ENCODE results near the gene PDE7B. TPM values are rescaled to one million over a fixed set of nuclear protein-coding genes. Genes with fewer than 3 reads are reported as not detected.

The PDE7B gene
- total RNA-seq, 4 donors from 2014 or later = 2.9 to 23.6 (median 5.2) TPM

GRCh38 chr6:135866445-135867123, 15.1 kb downstream of the PDE7B start:
- H3K9me3 ChIP-seq = no peaks in the 10 kb centered on the region
- H3K27ac ChIP-seq = no peak overlapping the region
- H3K36me3 ChIP-seq = no peaks in the 10 kb centered on the region
- H3K27me3 ChIP-seq = no peaks in the 10 kb centered on the region
- ATAC-seq = no peak
- H3K4me3 ChIP-seq = no peak overlapping the region
- TF ChIP-seq, protein P1, sequence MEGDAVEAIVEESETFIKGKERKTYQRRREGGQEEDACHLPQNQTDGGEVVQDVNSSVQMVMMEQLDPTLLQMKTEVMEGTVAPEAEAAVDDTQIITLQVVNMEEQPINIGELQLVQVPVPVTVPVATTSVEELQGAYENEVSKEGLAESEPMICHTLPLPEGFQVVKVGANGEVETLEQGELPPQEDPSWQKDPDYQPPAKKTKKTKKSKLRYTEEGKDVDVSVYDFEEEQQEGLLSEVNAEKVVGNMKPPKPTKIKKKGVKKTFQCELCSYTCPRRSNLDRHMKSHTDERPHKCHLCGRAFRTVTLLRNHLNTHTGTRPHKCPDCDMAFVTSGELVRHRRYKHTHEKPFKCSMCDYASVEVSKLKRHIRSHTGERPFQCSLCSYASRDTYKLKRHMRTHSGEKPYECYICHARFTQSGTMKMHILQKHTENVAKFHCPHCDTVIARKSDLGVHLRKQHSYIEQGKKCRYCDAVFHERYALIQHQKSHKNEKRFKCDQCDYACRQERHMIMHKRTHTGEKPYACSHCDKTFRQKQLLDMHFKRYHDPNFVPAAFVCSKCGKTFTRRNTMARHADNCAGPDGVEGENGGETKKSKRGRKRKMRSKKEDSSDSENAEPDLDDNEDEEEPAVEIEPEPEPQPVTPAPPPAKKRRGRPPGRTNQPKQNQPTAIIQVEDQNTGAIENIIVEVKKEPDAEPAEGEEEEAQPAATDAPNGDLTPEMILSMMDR (IDR thresholded peaks at IDR 0.05) = no peak
- no peak for TF ChIP-seq POLR2A (IDR thresholded peaks at IDR 0.05)
- TF ChIP-seq POLR2AphosphoS5 (IDR thresholded peaks at IDR 0.05) = no peak
- no peak for TF ChIP-seq EP300 (IDR thresholded peaks at IDR 0.05)
- no peaks in the 10 kb centered on the region for H3K4me1 ChIP-seq
- WGBS, 2 donors (ENCODE audit: low coverage in 1 of 2) = 55 to 87% methylated on average over 7 of the region's 7 CpGs

GRCh38 chr6:135867332-135867731, 15.8 kb downstream of the PDE7B start:
- 78 to 87% methylated on average over 6 of the region's 6 CpGs for WGBS, 2 donors (ENCODE audit: low coverage in 1 of 2)

DNA sequence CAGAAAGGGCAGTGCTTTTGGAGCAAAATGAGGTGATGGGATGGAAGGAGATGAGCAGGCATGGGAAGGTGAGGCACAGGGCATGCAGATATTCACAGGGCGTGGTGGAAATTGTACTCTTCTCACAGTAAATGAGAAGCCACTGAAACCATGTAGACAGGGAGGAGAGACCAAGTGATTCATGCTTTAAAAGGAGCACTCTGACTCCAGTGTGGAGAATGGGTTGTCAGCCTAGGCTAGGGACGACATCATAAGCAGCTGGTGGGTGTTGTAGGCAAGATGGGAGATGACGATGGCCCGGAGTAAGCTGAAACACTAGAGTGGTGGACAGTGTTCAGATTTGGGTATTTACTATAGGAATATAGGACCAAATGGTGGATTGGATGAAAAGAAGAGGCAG, 18.4 kb downstream of the PDE7B start:
- H3K36me3 ChIP-seq = no peaks in the 10 kb centered on the region
- no peak for ATAC-seq
- WGBS, 2 donors (ENCODE audit: low coverage in 1 of 2) = 89 to 98% methylated on average over 4 of the region's 4 CpGs
- no peaks in the 10 kb centered on the region for H3K27me3 ChIP-seq
- no peaks in the 10 kb centered on the region for H3K9me3 ChIP-seq
- TF ChIP-seq, protein P1 (IDR thresholded peaks at IDR 0.05) = no peak
- no peak overlapping the region for H3K27ac ChIP-seq
- H3K4me3 ChIP-seq = no peak overlapping the region
- H3K4me1 ChIP-seq = no peaks in the 10 kb centered on the region

More at GRCh38 chr6:135867332-135867731, 15.8 kb downstream of the PDE7B start:
- H3K9me3 ChIP-seq = no peaks in the 10 kb centered on the region
- no peak for ATAC-seq
- TF ChIP-seq POLR2AphosphoS5 (IDR thresholded peaks at IDR 0.05) (no peak), POLR2A (IDR thresholded peaks at IDR 0.05) (no peak), EP300 (IDR thresholded peaks at IDR 0.05) (no peak)
- TF ChIP-seq, protein P1 (IDR thresholded peaks at IDR 0.05) = no peak
- H3K27ac ChIP-seq = no peak overlapping the region
- H3K4me1 ChIP-seq = no peaks in the 10 kb centered on the region
- H3K36me3 ChIP-seq = no peaks in the 10 kb centered on the region
- no peak overlapping the region for H3K4me3 ChIP-seq
- no peaks in the 10 kb centered on the region for H3K27me3 ChIP-seq

- Histone ChIP-seq H3K9me3 (no peaks in the 10 kb centered on the region), H3K4me3 (no peak overlapping the region), H3K27me3 (no peaks in the 10 kb centered on the region), H3K27ac (no peak overlapping the region), H3K36me3 (no peaks in the 10 kb centered on the region), H3K4me1 (no peaks in the 10 kb centered on the region)
- TF ChIP-seq, protein P1 (IDR thresholded peaks at IDR 0.05) = no peak
- TF ChIP-seq POLR2AphosphoS5 (IDR thresholded peaks at IDR 0.05) = no peak
- TF ChIP-seq POLR2A (IDR thresholded peaks at IDR 0.05) = no peak
- no peak for TF ChIP-seq EP300 (IDR thresholded peaks at IDR 0.05)
- 57 to 77% methylated on average over 1 to 2 of the region's 2 CpGs for WGBS, 2 donors (ENCODE audit: low coverage in 1 of 2)
- ATAC-seq = no peak
Measured at GRCh38 chr6:135870722-135871121, 19.2 kb downstream of the PDE7B start.

GRCh38 chr6:135871296-135871695, 19.8 kb downstream of the PDE7B start:
- TF ChIP-seq POLR2AphosphoS5 (IDR thresholded peaks at IDR 0.05) (no peak), EP300 (IDR thresholded peaks at IDR 0.05) (no peak), POLR2A (IDR thresholded peaks at IDR 0.05) (no peak)
- TF ChIP-seq, protein P1 (IDR thresholded peaks at IDR 0.05) = no peak
- WGBS, 2 donors (ENCODE audit: low coverage in 1 of 2) = 71 to 90% methylated on average over 1 of the region's 1 CpG
- no peak overlapping the region for H3K4me3 ChIP-seq
- no peaks in the 10 kb centered on the region for H3K4me1 ChIP-seq
- H3K36me3 ChIP-seq = no peaks in the 10 kb centered on the region
- H3K27ac ChIP-seq = no peak overlapping the region
- no peaks in the 10 kb centered on the region for H3K27me3 ChIP-seq
- no peak for ATAC-seq
- no peaks in the 10 kb centered on the region for H3K9me3 ChIP-seq
